Measurements from ENCODE around the gene RPRD1B. TPM values are rescaled to one million over a fixed set of nuclear protein-coding genes. Genes with fewer than 3 reads are reported as not detected.
A peak's percentile ranks its signal among the peaks of the same experiment; 100 is the strongest.

RPRD1B gene
- total and polyA plus RNA-seq, 2 of the 13 experiments (the other 11 are each of a cell fraction or from before 2014, with no cell fraction given) = 31.1 to 41.5 TPM

DNA sequence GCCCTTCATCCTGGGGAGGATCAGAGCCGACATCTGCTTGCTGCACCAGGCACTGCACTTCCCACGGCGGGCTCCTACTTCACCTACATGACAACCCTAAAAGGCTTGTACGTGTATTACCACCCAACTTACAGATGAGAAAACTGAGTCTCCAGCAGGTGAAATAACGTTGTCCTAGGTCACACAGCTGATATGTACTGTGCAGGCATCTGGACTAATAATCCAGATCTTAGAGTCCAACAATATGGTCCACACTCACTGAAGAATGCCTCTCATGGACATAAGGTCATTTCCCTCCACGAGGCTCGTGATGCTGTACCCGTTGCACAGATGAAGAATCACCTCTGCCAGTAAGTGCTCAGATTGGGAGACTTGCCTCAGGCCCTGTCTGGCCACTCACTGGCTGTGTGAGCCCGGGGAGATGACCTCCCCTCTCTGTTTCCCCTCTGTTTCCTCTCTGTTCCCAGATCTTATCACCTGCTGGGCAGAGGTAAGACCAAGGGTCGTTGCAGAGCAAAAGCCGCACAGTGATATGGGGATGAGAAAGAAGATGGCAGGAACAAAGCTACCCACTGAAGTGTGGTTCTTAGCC, 99.5 kb downstream of the RPRD1B start:
- Histone ChIP-seq H3K4me1 (ENCODE audit: insufficient read depth, low read length) (peaks cover 56% of the 10 kb centered on the region), H3K9me3 (ENCODE audit: low read length) (no peaks in the 10 kb centered on the region), H3K4me3 (replicated peaks in 1 of 3; ENCODE audit: insufficient read depth in 1 of 3, low read depth in 2 of 3, low read length in 3 of 3) (no peak overlapping the region), H4K20me1 (ENCODE audit: insufficient read depth, low read length) (no peaks in the 10 kb centered on the region), H3K9ac (ENCODE audit: insufficient read depth, low read depth, low read length) (no peak overlapping the region), H3K79me2 (ENCODE audit: insufficient read depth, low read length) (no peaks in the 10 kb centered on the region), H3K36me3 (replicated peaks in 1 of 2; ENCODE audit: control insufficient read depth in 1 of 2, insufficient read depth in 2 of 2, low read length in 2 of 2) (no peaks in the 10 kb centered on the region; a peak in 1 of 5 replicates), H3K27ac (ENCODE audit: extremely low read length, insufficient read depth, low read length) (no peak overlapping the region), H2AFZ (ENCODE audit: low read length) (no peak overlapping the region), H3K4me2 (ENCODE audit: low read depth, low read length) (no peak overlapping the region), H3K27me3 (ENCODE audit: control insufficient read depth in 1 of 2, insufficient read depth in 2 of 2, low read length in 2 of 2) (no peaks in the 10 kb centered on the region)
- ChIA-PET CTCF (ENCODE audit: low intra/inter-chr PET ratio, low total read pairs) (no interaction called here), POLR2A (interaction anchor here (1.2 kb wide), 1 partner anchor 11 kb away, joined by 4 read pairs; no protein-coding TSS in a partner anchor)
- in situ Hi-C loops (cut with HindIII; ENCODE audit: extremely low pct_ligation_motif_present, low pct_unique_long_range_greater_than_20kb) = no loop called here
- BruUV-seq (replicated peaks) = no TSS peak
- FAIRE-seq (peak; percentile 26), DNase-seq (ENCODE audit: low spot score) (no peak), ATAC-seq (no peak)
- intact Hi-C loops (cut with micrococcal nuclease; ENCODE audit: unreplicated experiment) = no loop called here
- 78% methylated on average over 11 of the region's 11 CpGs for WGBS (ENCODE audit: low lambda C conversion rate)
- TF ChIP-seq, protein P1, sequence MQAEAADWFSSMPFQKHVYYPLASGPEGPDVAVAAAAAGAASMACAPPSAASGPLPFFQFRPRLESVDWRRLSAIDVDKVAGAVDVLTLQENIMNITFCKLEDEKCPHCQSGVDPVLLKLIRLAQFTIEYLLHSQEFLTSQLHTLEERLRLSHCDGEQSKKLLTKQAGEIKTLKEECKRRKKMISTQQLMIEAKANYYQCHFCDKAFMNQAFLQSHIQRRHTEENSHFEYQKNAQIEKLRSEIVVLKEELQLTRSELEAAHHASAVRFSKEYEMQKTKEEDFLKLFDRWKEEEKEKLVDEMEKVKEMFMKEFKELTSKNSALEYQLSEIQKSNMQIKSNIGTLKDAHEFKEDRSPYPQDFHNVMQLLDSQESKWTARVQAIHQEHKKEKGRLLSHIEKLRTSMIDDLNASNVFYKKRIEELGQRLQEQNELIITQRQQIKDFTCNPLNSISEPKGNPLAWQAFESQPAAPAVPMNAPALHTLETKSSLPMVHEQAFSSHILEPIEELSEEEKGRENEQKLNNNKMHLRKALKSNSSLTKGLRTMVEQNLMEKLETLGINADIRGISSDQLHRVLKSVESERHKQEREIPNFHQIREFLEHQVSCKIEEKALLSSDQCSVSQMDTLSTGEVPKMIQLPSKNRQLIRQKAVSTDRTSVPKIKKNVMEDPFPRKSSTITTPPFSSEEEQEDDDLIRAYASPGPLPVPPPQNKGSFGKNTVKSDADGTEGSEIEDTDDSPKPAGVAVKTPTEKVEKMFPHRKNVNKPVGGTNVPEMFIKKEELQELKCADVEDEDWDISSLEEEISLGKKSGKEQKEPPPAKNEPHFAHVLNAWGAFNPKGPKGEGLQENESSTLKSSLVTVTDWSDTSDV (CRISPR knock-in tag; IDR thresholded peaks at IDR 0.05) = no peak
- no peak for TF ChIP-seq MYC (CRISPR knock-in tag; IDR thresholded peaks at IDR 0.05; ENCODE audit: borderline replicate concordance)
- TF ChIP-seq MED8 (CRISPR knock-in tag; IDR thresholded peaks at IDR 0.05; ENCODE audit: insufficient replicate concordance) = no peak
- TF ChIP-seq ARNTL (CRISPR knock-in tag; IDR thresholded peaks at IDR 0.05) = no peak
- TF ChIP-seq ZNF772 (CRISPR knock-in tag; IDR thresholded peaks at IDR 0.05) = no peak
- TF ChIP-seq ZNF768 (CRISPR knock-in tag; IDR thresholded peaks at IDR 0.05) = peak; percentile 99
- TF ChIP-seq RBFOX2 (IDR thresholded peaks at IDR 0.05; ENCODE audit: low read depth, low read length) = no peak
- TF ChIP-seq, protein P2, sequence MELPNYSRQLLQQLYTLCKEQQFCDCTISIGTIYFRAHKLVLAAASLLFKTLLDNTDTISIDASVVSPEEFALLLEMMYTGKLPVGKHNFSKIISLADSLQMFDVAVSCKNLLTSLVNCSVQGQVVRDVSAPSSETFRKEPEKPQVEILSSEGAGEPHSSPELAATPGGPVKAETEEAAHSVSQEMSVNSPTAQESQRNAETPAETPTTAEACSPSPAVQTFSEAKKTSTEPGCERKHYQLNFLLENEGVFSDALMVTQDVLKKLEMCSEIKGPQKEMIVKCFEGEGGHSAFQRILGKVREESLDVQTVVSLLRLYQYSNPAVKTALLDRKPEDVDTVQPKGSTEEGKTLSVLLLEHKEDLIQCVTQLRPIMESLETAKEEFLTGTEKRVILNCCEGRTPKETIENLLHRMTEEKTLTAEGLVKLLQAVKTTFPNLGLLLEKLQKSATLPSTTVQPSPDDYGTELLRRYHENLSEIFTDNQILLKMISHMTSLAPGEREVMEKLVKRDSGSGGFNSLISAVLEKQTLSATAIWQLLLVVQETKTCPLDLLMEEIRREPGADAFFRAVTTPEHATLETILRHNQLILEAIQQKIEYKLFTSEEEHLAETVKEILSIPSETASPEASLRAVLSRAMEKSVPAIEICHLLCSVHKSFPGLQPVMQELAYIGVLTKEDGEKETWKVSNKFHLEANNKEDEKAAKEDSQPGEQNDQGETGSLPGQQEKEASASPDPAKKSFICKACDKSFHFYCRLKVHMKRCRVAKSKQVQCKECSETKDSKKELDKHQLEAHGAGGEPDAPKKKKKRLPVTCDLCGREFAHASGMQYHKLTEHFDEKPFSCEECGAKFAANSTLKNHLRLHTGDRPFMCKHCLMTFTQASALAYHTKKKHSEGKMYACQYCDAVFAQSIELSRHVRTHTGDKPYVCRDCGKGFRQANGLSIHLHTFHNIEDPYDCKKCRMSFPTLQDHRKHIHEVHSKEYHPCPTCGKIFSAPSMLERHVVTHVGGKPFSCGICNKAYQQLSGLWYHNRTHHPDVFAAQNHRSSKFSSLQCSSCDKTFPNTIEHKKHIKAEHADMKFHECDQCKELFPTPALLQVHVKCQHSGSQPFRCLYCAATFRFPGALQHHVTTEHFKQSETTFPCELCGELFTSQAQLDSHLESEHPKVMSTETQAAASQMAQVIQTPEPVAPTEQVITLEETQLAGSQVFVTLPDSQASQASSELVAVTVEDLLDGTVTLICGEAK (IDR thresholded peaks at IDR 0.05) = no peak
- TF ChIP-seq, protein P2 (CRISPR knock-in tag; IDR thresholded peaks at IDR 0.05) = 0 out of 2 replicates have a peak, but pooled peaks have one; percentile 3
- no peak for TF ChIP-seq HMG20B (CRISPR knock-in tag; conservative IDR thresholded peaks at IDR 0.05)
- no peak for TF ChIP-seq ZNF850 (CRISPR knock-in tag; conservative IDR thresholded peaks at IDR 0.05)
- no peak for TF ChIP-seq NFYC (CRISPR knock-in tag; IDR thresholded peaks at IDR 0.05)
